ENCODE measurements around the gene CSRNP3.

CSRNP3 gene

GRCh38 chr2:165623783-165624469 is 154.4 kb downstream of the CSRNP3 start:
- TF ChIP-seq, protein P1, sequence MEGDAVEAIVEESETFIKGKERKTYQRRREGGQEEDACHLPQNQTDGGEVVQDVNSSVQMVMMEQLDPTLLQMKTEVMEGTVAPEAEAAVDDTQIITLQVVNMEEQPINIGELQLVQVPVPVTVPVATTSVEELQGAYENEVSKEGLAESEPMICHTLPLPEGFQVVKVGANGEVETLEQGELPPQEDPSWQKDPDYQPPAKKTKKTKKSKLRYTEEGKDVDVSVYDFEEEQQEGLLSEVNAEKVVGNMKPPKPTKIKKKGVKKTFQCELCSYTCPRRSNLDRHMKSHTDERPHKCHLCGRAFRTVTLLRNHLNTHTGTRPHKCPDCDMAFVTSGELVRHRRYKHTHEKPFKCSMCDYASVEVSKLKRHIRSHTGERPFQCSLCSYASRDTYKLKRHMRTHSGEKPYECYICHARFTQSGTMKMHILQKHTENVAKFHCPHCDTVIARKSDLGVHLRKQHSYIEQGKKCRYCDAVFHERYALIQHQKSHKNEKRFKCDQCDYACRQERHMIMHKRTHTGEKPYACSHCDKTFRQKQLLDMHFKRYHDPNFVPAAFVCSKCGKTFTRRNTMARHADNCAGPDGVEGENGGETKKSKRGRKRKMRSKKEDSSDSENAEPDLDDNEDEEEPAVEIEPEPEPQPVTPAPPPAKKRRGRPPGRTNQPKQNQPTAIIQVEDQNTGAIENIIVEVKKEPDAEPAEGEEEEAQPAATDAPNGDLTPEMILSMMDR (IDR thresholded peaks at IDR 0.05; ENCODE audit: control extremely low read depth, extremely low read depth, low read depth, missing control alignments): no peak
- POLR2A ChIA-PET: no interaction called here
- CTCF ChIA-PET: interaction anchor here (1.3 to 1.6 kb wide), 2 partner anchors 9 to 21 kb away, joined by 3 to 4 read pairs; no protein-coding TSS in a partner anchor
- no peak for DNase-seq (ENCODE audit: extremely low spot score)

DNA sequence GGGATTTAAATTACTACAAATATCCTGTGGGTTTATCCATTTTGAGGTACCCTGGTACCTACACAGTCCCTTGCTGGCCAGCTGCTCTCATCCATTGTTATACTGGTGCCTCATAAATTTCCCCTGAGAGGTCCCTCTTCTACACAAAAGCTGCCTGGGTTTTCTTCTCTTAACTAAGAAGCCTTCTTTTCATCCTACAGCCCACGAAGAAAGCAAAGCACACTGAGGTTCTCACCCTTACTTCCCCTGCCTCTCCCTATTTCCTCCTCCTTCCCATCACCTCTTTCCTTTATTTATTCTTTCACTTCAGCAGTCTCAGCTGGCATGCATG is 154.9 kb downstream of the CSRNP3 start:
- ChIA-PET POLR2A (no interaction called here), CTCF (interaction anchor here (1.3 to 1.6 kb wide), 2 partner anchors 8 to 21 kb away, joined by 3 to 4 read pairs; no protein-coding TSS in a partner anchor)
- TF ChIP-seq, protein P1 (IDR thresholded peaks at IDR 0.05; ENCODE audit: control extremely low read depth, extremely low read depth, low read depth, missing control alignments): no peak
- DNase-seq (ENCODE audit: extremely low spot score): no peak

- CTCF ChIA-PET: interaction anchor here (1.1 to 1.9 kb wide), 3 partner anchors 9 to 48 kb away, joined by 3 to 9 read pairs (median 7); no protein-coding TSS in a partner anchor
- TF ChIP-seq, protein P1 (IDR thresholded peaks at IDR 0.05; ENCODE audit: control extremely low read depth, extremely low read depth, low read depth, missing control alignments): no peak
- DNase-seq (ENCODE audit: extremely low spot score): no peak
- POLR2A ChIA-PET: no interaction called here
These were observed 158.0 kb downstream of the CSRNP3 start for GRCh38 chr2:165627470-165627869.

DNA sequence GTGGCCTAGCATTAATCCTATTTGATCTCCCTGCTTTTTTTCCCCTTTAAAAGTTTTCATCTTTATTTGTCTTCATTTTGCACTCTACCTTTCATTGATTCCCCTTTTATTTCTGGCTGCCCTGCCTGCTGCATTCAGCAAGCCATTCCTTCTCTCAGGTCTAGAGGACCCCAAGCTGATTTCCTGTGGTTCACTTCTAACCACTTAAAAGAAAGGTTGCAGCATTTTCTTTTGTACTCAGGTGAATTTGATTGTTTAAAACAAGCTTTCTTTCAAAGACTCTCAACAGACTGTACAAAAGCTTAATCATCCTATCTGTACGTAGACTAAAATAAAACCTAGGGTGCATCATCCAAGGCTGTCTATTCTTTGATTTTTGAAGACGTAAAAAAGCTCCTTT is 160.3 kb downstream of the CSRNP3 start:
- TF ChIP-seq, protein P1 (IDR thresholded peaks at IDR 0.05; ENCODE audit: control extremely low read depth, extremely low read depth, low read depth, missing control alignments): no peak
- no peak for DNase-seq (ENCODE audit: extremely low spot score)
- ChIA-PET POLR2A (no interaction called here), CTCF (interaction anchor here (1.0 to 1.6 kb wide), 3 partner anchors 13 to 92 kb away, joined by 3 read pairs; no protein-coding TSS in a partner anchor)

GRCh38 chr2:165630236-165630635 is 160.7 kb downstream of the CSRNP3 start:
- DNase-seq (ENCODE audit: extremely low spot score): no peak
- ChIA-PET CTCF (interaction anchor here (1.1 kb wide), 1 partner anchor 34 kb away, joined by 3 read pairs; no protein-coding TSS in a partner anchor), POLR2A (no interaction called here)
- TF ChIP-seq, protein P1 (IDR thresholded peaks at IDR 0.05; ENCODE audit: control extremely low read depth, extremely low read depth, low read depth, missing control alignments): no peak

GRCh38 chr2:165631089-165631488 is 161.6 kb downstream of the CSRNP3 start:
- ChIA-PET CTCF (interaction anchor here (1.0 kb wide), 1 partner anchor 11 kb away, joined by 3 read pairs; no protein-coding TSS in a partner anchor), POLR2A (no interaction called here)
- TF ChIP-seq, protein P1 (IDR thresholded peaks at IDR 0.05; ENCODE audit: control extremely low read depth, extremely low read depth, low read depth, missing control alignments): no peak
- no peak for DNase-seq (ENCODE audit: extremely low spot score)

Measured in GM10248 (cell line).